ENCODE data around the gene MXRA7.

GRCh38 chr17:76685846-76686245 lies 24.9 kb downstream of the MXRA7 start:
- TF ChIP-seq CTCF (IDR thresholded peaks at IDR 0.05): no peak
- no peak for TF ChIP-seq EP300 (IDR thresholded peaks at IDR 0.05)
- no peak for TF ChIP-seq POLR2AphosphoS5 (IDR thresholded peaks at IDR 0.05)
- TF ChIP-seq POLR2A (IDR thresholded peaks at IDR 0.05): no peak

All from stomach (tissue), 4 donors.